ENCODE data around the gene PAEP.

GRCh38 chr9:135512241-135512603, 49.3 kb upstream of the PAEP start:
- TF ChIP-seq ZFX (IDR thresholded peaks at IDR 0.05) = no peak
- no peak for TF ChIP-seq CTCF (conservative IDR thresholded peaks at IDR 0.05)
